Ovary (tissue), 3 donors: ENCODE results near the gene CFAP92.

Experiments
- EP300 ChIP-seq: sonication (generic); formaldehyde crosslinking; IDR thresholded peaks from one replicate; pipeline ENCODE4 v1.6.1; 2017; ENCODE audit warnings: antibody characterized with exemption
- POLR2A ChIP-seq: fragments of 450-650 bp; IDR thresholded peaks from one replicate; pipeline ENCODE4 v1.6.1; 2017; ENCODE audit warnings: antibody characterized with exemption, mild to moderate bottlenecking, moderate library complexity
- TF ChIP-seq, protein P1 (sequence below), 3 donors: fragments of 450-650 bp in 2 of 3; fragments of 200-600 bp in 1 of 3; IDR thresholded peaks; one replicate each; pipeline versions ENCODE4 v1.5.1 to v1.8.0; 2016 to 2022; ENCODE audit warnings: antibody characterized with exemption in 3 of 3, mild to moderate bottlenecking in 1 of 3
- donor health status: DM: no; HTN: no; CAD: no.

DNA sequence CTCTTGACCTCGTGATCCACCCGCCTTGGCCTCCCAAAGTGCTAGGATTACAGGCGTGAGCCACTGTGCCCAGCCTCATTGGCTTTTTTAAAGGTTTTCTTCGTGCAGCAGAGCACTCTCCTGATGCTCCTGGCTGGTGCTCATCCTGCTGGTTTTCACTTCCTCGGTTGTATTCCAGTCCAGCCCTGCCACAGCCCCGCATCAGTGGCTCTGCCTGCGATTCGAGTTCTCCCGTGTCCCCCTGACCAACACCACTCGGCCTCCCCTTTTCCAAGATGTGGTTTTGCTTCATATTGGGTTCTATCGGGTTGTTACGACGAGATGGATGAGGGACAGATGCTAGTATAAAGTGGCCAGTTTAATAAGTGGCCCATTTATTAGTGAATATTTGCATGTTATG, 35.0 kb upstream of the CFAP92 start:
- TF ChIP-seq POLR2A (no peak), EP300 (no peak)
- TF ChIP-seq, protein P1, sequence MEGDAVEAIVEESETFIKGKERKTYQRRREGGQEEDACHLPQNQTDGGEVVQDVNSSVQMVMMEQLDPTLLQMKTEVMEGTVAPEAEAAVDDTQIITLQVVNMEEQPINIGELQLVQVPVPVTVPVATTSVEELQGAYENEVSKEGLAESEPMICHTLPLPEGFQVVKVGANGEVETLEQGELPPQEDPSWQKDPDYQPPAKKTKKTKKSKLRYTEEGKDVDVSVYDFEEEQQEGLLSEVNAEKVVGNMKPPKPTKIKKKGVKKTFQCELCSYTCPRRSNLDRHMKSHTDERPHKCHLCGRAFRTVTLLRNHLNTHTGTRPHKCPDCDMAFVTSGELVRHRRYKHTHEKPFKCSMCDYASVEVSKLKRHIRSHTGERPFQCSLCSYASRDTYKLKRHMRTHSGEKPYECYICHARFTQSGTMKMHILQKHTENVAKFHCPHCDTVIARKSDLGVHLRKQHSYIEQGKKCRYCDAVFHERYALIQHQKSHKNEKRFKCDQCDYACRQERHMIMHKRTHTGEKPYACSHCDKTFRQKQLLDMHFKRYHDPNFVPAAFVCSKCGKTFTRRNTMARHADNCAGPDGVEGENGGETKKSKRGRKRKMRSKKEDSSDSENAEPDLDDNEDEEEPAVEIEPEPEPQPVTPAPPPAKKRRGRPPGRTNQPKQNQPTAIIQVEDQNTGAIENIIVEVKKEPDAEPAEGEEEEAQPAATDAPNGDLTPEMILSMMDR (IDR thresholded peaks at IDR 0.05), result no peak
